ENCODE results near the gene CCDC138.

The CCDC138 gene

DNA sequence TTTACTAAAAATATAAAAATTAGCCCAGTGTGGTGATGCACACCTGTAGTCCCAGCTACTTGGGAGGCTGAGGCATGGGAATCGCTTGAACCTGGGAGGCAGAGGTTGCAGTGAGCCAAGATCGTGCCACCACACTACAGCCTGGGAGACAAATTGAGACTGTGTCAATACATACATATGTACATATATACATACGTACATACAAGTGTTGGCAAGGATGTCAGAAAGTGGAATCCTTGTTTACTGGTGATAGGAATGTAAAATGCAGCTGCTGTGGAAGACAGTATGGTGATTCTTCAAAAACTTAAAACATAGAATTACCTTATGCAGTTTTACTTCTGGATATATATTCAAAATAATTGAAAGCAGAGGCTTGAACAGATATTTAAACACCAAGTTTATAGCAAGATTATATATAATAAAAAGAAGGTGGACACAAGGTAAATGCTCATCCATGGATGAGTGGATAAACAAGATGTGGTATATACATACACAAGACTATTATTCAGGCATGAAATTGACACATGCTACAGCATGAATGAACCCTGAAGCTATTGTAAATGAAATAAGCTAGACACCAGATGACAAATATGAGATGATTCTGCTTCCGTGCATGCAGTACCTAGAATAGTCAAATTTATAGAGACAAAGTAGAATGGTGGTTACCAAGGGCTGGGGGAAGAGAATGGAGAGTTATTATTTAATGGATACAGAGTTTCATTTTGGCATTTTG lies 43.2 kb downstream of the CCDC138 start:
- no peak for DNase-seq

- DNase-seq = no peak
These were observed 46.6 kb downstream of the CCDC138 start for GRCh38 chr2:108833219-108833618.

DNA sequence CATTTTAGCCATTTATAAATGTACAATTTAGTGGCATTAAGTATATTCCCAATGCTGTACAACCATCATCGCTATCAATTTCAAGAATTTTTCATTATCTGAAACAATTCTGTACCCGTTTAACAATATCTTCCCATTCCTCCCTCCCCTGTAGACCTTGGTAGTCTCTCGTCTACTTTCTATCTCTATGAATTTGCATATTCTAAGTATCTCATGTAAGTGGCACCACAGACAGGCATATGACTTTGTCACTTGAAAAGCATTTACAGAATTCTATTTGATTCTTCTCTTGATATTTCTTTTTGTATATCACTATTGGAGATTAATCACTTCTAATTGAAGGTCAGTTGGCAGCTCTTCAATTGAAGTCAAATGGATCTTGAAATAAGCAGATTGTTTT lies 48.0 kb downstream of the CCDC138 start:
- no peak for DNase-seq

DNA sequence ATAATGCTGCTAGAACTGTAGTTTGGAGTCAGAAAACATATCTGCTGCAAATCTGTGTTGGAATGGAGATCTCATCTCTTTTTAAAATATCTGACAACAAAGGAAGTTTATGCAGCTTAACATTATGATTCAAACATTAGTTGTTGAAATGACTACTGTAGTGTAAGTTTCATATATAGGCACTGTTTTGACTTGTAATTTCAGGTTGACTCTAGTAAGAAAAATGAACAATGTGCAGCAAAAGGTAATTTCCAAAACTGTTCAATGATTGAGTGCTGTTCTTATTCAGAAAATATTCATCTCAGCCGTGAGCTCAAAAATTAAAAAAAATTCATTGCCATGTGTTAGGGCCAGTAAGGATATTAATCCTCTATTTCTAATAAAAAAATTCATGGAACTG lies 48.5 kb downstream of the CCDC138 start:
- DNase-seq = no peak

DNA sequence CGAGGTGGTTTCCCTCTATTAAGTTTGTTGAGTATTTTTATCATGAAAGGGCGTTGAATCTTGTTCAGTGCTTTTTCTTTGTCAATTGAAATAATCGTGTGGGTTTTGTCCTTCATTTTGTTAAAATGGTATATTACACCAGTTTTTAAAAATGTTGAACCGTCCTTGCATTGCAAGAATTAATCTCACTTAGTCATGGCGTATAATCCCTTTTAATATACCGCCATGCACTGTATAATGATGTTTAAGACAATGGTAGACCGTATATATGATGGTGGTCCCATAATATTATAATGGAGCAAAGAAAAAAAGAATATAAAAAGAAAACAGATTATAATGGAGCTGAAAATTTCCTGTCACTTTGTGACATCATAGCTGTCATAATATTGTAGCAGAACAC lies 50.6 kb downstream of the CCDC138 start:
- DNase-seq = no peak

GRCh38 chr2:108841506-108841905 lies 54.9 kb downstream of the CCDC138 start:
- DNase-seq = no peak

GRCh38 chr2:108845923-108846322 lies 59.4 kb downstream of the CCDC138 start:
- no peak for DNase-seq

DNA sequence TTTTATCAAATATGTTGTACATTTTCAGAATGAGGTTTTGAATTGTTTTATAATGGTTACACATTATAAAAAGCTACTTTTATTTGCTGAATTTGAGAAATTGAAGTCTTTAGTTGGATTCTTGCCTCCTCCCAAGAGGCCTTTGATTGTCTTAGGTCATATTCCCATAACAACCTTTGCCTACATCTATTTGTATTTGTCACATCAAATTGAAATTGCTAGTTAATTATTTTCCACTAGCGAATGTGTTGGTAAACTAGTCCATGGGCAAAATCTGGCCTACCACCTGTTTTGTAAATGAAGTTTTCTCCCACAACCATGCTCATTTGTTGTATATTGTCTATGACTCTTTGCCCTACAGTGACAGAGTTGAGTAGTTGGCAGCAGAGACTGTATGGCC lies 60.4 kb downstream of the CCDC138 start:
- DNase-seq = no peak

DNA sequence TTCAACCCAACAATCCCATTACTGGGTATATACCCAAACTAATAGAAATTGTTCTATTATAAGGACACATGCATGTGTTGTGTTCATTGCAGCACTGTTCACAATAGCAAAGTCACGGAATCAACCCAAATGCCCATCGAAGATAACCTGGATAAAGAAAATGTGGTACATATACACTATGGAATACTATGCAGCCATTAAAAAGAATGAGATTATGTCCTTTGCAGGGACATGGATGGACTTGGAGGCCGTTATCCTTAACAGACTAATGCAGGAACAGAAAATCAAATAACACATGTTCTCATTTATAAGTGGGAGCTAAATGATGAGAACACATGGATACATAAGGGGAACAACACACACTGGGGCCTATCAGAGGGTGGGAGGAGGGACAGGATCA lies 65.8 kb downstream of the CCDC138 start:
- no peak for DNase-seq

DNA sequence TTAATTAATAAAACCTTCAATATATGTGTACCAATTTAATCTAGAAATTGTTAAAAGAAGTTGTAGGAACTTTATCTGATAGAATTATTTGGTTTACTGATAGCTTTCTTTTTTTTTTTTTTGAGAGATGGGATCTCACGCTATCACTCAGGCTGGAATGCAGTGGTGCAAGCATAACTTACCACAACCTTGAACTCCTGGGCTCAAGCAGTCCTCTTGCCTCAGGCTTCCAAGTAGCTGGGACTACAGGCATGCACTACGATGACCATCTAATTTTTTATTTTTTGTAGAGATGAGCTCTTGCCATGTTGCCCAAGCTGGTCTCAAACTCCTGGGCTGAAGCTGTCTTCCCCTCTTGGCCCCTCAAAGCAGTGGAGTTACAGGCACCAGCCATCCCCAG lies 66.8 kb downstream of the CCDC138 start:
- no peak for DNase-seq

DNA sequence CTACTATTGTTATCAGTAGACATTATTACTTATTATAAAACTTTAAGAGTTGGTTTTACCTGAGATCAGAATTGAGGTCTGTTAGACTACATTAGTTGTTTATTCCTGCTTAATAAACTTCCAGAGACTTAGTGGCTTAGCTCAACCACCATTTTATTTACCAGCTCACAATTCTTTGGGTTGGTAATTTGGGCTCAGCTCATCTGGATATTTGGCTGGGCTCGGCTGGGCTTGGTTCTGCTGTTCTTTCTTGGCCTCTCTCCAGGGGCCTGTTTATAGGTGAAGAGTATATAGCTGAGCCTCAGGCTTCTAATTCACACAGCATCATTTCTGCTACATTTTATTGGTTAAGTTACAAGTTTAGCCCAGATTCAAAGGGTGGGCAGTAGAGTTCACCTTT lies 67.9 kb downstream of the CCDC138 start:
- DNase-seq = no peak

- DNase-seq = no peak
These were observed 68.6 kb downstream of the CCDC138 start for GRCh38 chr2:108855194-108855593.

- DNase-seq = no peak
These were observed 72.3 kb downstream of the CCDC138 start for GRCh38 chr2:108858894-108859293.

DNA sequence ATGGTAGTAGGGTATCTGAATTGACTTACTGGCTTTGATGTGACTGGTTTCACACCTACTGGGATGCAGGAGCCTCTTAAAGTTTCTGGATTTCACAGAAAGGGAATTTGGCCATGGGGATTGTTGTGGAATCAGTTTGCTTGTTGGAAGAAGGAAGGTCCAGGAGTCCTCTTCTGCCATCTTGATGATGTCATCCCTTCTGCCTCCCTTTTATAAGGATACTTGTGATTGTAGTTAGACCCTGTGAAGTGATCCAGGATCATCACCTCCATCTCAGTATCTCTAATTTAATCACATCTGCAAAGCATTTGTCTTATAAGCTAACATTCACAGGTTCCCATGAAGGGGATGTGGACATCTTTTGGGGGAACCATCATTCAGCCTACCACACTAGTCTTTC lies 79.5 kb downstream of the CCDC138 start:
- no peak for DNase-seq

GRCh38 chr2:108868911-108869310 lies 82.3 kb downstream of the CCDC138 start:
- DNase-seq = no peak

DNA sequence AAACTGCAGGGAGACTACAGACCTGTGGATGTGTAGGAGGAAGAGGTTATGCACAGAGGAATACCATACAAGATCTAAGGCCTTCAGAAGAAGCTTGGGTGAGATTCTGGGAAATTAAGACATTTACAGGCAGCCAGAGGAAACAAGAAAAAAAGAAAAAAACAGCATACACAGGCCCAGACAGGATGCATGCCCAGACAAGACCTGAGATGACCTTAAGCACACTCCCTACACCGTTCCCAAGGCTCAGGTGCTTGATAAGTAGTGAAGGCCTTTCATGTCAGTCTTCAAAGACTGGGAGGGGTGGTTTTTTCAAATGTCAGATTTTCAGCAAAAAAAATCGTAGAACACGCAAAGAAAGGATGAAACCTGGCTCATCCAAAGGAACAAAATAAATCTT lies 83.0 kb downstream of the CCDC138 start:
- no peak for DNase-seq

DNA sequence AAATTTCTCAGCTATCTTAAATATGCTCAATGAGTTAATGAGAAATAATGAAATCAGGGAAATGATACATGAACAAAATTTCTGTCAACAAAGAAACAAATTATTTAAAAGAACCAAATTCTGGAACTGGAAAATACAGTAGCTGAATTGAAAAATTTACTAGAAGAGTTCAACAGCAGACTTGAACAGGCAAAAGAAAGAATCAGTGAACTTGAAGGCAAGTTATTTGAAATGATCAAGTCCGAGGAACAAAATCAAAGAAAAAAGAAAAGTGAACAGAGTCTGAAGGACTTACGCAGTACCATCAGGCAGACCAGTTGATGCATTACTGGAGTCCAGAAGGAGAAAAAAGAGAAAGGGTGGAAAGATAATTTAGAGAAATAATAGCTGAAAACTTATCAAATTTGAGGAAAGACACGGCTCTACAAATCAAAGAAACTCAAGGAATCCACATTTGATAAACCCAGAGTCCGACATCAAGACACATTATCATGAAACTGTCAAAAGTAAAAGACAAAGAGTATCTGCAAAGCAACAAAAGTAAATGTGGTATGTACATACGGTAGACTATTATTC lies 83.6 kb downstream of the CCDC138 start:
- no peak for DNase-seq

DNA sequence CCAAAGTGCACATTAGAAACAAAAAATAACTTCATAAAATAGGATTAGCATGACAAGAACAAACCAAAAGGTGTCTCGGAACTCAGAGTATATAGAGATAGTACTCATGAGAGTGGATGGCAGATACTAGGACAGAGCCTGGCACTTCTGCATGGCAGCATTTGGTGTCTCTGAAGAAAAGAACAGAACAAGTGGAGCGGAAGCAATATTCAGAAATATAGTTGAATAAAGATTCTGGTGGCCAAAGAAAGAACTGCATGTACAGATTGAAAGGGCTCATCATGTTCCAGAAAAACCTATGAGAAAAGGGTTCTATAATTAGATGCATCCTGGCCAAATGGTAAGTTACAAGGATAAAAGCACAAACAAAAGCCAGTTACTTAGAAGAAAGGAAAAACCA lies 90.9 kb downstream of the CCDC138 start:
- no peak for DNase-seq

DNA sequence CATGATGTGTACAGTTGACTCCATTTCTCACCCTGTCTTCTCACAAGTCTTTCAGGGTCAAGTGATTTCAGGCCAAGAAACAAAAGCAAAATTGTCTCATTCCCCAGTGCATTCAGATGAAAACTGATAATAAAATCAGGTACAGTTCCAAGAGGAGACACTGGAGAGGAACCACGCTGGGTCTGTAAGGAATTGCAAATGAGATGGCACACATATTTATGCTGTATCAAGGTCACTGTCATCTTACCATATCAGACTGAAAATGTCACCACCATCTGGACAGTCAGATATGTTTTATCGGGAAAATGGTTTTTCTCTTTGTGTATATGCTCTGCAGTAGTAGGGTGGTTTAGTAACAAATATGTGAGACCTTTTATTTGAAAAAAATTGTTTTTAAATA lies 91.7 kb downstream of the CCDC138 start:
- DNase-seq = no peak

- DNase-seq = no peak
These were observed 98.0 kb downstream of the CCDC138 start for GRCh38 chr2:108884619-108885018.

DNA sequence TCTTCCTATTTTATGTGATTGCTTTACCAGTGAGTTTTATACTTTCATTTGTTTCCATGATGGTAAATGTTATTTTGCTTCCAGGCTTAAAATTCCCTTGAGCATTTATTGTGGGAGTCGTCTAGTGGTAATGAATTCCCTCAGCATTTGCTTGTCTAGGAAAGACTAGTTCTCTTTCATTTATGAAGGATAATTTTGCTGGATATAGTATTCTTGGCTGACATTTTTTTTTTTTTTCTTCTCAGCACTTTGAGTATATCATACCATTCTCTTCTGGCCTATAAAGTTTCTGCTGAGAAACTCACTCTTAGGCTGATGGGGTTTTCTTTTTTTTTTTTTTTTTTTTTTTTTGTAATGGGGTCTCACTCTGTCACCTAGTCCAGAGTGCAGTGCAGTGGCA lies 103.3 kb downstream of the CCDC138 start:
- no peak for DNase-seq

DNA sequence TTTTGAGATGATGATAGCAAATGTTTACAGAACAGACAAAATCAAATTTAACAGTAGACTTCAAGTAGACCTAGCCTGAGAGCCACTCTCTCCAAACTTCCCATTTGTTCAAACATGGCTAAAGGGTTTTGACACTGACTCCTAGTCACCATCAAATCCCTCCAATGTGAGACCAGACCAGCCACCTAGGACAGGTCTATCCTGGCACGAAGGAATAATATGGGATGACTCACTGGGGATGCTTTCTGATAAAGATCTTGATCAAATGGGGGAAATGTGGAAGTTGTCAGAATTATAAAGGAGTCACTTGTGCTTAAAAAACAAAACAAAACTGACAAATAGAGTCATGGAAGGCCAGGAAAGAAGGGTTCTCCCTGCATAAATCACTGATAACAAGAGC lies 106.7 kb downstream of the CCDC138 start:
- DNase-seq = no peak

- DNase-seq = no peak
These were observed 108.2 kb downstream of the CCDC138 start for GRCh38 chr2:108894766-108895165.

GRCh38 chr2:108895188-108895587 lies 108.6 kb downstream of the CCDC138 start:
- no peak for DNase-seq

GRCh38 chr2:108896741-108897140 lies 110.2 kb downstream of the CCDC138 start:
- DNase-seq = no peak
